ENCODE data around the gene TAS2R31.

DNA sequence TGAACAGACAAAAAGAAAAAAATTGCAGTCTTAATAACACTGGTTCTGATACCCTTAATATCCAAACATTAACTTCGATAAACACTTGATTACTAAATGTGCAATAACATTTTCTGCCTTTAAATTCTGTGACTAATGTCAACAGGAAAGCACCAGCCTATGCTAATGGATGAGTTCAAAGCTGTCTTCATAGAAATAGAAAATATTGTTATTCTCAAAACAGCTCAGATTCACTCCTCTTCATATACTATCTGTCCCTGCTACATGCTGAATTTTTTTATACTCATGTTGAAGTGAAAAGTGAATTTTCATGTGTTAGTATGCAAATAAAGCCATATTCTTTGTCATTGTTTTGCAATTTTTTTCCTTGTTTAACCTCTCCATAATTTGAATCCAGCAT lies 47.0 kb upstream of the TAS2R31 start:
- TF ChIP-seq, protein P1, sequence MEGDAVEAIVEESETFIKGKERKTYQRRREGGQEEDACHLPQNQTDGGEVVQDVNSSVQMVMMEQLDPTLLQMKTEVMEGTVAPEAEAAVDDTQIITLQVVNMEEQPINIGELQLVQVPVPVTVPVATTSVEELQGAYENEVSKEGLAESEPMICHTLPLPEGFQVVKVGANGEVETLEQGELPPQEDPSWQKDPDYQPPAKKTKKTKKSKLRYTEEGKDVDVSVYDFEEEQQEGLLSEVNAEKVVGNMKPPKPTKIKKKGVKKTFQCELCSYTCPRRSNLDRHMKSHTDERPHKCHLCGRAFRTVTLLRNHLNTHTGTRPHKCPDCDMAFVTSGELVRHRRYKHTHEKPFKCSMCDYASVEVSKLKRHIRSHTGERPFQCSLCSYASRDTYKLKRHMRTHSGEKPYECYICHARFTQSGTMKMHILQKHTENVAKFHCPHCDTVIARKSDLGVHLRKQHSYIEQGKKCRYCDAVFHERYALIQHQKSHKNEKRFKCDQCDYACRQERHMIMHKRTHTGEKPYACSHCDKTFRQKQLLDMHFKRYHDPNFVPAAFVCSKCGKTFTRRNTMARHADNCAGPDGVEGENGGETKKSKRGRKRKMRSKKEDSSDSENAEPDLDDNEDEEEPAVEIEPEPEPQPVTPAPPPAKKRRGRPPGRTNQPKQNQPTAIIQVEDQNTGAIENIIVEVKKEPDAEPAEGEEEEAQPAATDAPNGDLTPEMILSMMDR (IDR thresholded peaks at IDR 0.05) = no peak
- TF ChIP-seq EZH2 (IDR thresholded peaks at IDR 0.05) (no peak), EZH2phosphoT487 (IDR thresholded peaks at IDR 0.05) (no peak)

All from neural progenitor cell (in vitro differentiated cells).